Left cardiac atrium (tissue), 4 donors: Measurements from ENCODE around the gene MILR1. TPM values are rescaled to one million over a fixed set of nuclear protein-coding genes. Genes with fewer than 3 reads are reported as not detected.

Experiments used
- ATAC-seq, 2 donors: fragments of 200-7000 bp; cut with Tn5 transposase; one replicate each; pipeline ENCODE4 v1.9.1; 2020; ENCODE audit warnings: mild to moderate bottlenecking in 2 of 2, moderate library complexity in 2 of 2
- DNase-seq: peaks from one replicate; pipeline ENCODE4 v3.0.0-alpha.2; 2020
- intact Hi-C, 2 donors: fragments of 100-400 bp; cut with DNase I; formaldehyde crosslinking; loops; one replicate each; pipeline versions ENCODE4 v1.14.1 to v1.15.1; 2022 to 2023
- microRNA-seq, 2 donors: library from miRNA; unstranded; fragments of <30 nt; microRNA quantifications; one replicate each; pipeline ENCODE4 v1.2.0, GENCODE V29; 2020
- total RNA-seq, 2 donors: library from RNA; stranded (reverse); fragmentation: NEBNext Ultra II Directional; extraction: Animal tissue kit (Norgen Biotek cat#: 25700); gene quantifications; one replicate each; pipeline ENCODE4 v1.2.1, GENCODE V29; 2021
- donor health status: DM: no; HTN: yes; CAD: no.
- donor health status: DM: no; HTN: yes; CAD: no; lungs with severe emphysema.
- donor health status: DM: yes; HTN: yes; CAD: no.
- donor health status: Dilated cardiomyopathy.

The MILR1 gene
- total RNA-seq, 2 donors from 2014 or later = 5.0 to 13.7 TPM

GRCh38 chr17:64515829-64516228 lies 66.9 kb downstream of the MILR1 start:
- DNase-seq (no peak), ATAC-seq (no peak)
- intact Hi-C loops = no loop called here

Small RNA genes lying within 50 kb of the gene (microRNA-seq; reads per million reads assigned to microRNA genes)
- gene MIR1273E (0 reads per million in 2 donors), gene MIR3064 (2.8 to 3.0 reads per million in 2 donors), gene MIR5047 (0 reads per million in 2 donors)

Other genes with a start within 250 kb of the MILR1 start
- gene TEX2, start 185.9 kb upstream of the MILR1 start, total RNA-seq = 10 to 100 TPM; 40.7 to 54.8 TPM
- 100 to 1,000 TPM; 147 to 297 TPM for gene PECAM1, start 58.3 kb upstream of the MILR1 start, total RNA-seq
- gene POLG2, start 47.9 kb downstream of the MILR1 start, total RNA-seq = 1 to 10 TPM; 6.6 to 7.7 TPM
- gene DDX5, start 57.2 kb downstream of the MILR1 start, total RNA-seq = 100 to 1,000 TPM; 390 to 549 TPM
- gene CEP95, start 57.9 kb downstream of the MILR1 start, total RNA-seq = 10 to 100 TPM; 13.6 to 21.8 TPM
- gene SMURF2, start 213.2 kb downstream of the MILR1 start, total RNA-seq = 10 to 100 TPM; 14.3 to 17.9 TPM